NB4 (cell line): Measurements from ENCODE around the gene DUSP5.
A peak's percentile ranks its signal among the peaks of the same experiment; 100 is the strongest.
"Not testable (repeated sequence)": the region's sequence is repeated elsewhere in the genome, so short reads cannot be mapped to it uniquely, and the experiment has no call there.

Source experiments
- DNase-seq: peaks from one replicate; pipeline ENCODE4 v3.0.0; 2010; ENCODE audit warnings: low read depth
- H3K4me3 ChIP-seq: one replicate; pipeline ENCODE4 v1.5.1; 2011; ENCODE audit warnings: mild to moderate bottlenecking, low read depth, low read length, moderate library complexity
- MYC ChIP-seq: IDR thresholded peaks from 2 replicates; pipeline ENCODE4 v1.6.1; 2011; ENCODE audit warnings: low read depth, low read length
- POLR2A ChIP-seq: IDR thresholded peaks from 2 replicates; pipeline ENCODE4 v1.6.1; 2011; ENCODE audit warnings: mild to moderate bottlenecking; ENCODE audit not compliant: insufficient read length; ENCODE audit errors: extremely low read depth
- TF ChIP-seq, protein P1 (sequence below): IDR thresholded peaks from one replicate; pipeline ENCODE4 v1.5.1; 2012; ENCODE audit warnings: low read depth, low read length
- TF ChIP-seq, protein P2 (sequence below): IDR thresholded peaks from 2 replicates; pipeline ENCODE4 v1.6.1; 2011; ENCODE audit warnings: low read depth, low read length

DUSP5 gene

DNA sequence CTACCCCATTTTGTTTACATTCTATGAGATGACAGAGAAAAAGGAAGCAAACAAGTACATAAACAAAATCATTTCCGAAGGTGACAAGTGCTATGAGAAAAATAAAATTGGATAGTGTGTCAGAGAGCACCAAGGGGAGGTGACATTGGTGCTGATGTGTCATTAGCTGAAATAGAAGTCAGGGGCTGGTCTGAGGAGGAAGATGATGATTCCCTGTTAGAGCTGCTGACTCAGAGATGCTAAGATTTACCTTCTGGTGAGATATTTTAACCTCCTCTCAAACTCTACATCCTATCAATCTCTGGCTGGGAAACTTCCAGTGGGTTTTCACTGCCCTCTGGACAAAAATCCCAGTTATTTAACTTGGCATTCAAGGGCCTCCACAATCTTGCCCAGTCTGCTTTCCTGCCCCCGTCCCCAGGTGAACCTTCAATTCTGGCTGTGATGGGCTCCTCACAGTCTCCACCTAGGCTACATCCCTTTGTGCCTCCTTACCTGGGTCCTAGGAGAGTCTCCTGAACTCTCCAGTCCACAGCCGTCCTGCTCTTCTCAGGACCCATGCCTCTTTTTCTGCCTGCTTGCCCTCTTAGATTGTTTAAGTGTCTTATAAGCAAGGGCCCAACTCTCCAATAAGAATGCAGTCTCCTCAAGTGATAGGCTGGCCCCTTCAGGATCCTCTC, 26.6 kb downstream of the DUSP5 start:
- no peak for TF ChIP-seq POLR2A
- TF ChIP-seq, protein P1, sequence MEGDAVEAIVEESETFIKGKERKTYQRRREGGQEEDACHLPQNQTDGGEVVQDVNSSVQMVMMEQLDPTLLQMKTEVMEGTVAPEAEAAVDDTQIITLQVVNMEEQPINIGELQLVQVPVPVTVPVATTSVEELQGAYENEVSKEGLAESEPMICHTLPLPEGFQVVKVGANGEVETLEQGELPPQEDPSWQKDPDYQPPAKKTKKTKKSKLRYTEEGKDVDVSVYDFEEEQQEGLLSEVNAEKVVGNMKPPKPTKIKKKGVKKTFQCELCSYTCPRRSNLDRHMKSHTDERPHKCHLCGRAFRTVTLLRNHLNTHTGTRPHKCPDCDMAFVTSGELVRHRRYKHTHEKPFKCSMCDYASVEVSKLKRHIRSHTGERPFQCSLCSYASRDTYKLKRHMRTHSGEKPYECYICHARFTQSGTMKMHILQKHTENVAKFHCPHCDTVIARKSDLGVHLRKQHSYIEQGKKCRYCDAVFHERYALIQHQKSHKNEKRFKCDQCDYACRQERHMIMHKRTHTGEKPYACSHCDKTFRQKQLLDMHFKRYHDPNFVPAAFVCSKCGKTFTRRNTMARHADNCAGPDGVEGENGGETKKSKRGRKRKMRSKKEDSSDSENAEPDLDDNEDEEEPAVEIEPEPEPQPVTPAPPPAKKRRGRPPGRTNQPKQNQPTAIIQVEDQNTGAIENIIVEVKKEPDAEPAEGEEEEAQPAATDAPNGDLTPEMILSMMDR, result no peak
- TF ChIP-seq MYC, result no peak
- TF ChIP-seq, protein P2, sequence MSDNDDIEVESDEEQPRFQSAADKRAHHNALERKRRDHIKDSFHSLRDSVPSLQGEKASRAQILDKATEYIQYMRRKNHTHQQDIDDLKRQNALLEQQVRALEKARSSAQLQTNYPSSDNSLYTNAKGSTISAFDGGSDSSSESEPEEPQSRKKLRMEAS, result no peak
- no peak for DNase-seq
- no peak overlapping the region for H3K4me3 ChIP-seq

DNA sequence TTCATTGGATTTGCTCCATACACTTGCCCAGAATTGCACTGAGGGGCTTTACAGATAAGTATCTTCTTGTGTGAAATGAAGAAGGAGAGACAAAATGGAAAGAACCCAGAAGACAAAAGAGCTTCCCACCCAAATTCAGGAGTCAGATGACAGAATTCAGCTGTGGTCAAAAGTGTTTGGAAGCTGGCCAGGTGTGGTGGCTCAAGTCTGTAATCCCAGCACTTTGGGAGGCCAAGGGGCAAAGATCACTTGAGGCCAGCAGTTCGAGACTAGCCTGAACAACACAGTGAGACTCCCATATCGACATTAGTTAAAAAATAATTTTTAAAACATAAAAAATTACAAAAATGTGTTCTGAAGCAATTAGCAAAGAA, 27.1 kb downstream of the DUSP5 start:
- TF ChIP-seq, protein P2, result no peak
- TF ChIP-seq, protein P1, result no peak
- TF ChIP-seq POLR2A, result no peak
- no peak for TF ChIP-seq MYC
- H3K4me3 ChIP-seq, result no peak overlapping the region
- DNase-seq, result no peak

DNA sequence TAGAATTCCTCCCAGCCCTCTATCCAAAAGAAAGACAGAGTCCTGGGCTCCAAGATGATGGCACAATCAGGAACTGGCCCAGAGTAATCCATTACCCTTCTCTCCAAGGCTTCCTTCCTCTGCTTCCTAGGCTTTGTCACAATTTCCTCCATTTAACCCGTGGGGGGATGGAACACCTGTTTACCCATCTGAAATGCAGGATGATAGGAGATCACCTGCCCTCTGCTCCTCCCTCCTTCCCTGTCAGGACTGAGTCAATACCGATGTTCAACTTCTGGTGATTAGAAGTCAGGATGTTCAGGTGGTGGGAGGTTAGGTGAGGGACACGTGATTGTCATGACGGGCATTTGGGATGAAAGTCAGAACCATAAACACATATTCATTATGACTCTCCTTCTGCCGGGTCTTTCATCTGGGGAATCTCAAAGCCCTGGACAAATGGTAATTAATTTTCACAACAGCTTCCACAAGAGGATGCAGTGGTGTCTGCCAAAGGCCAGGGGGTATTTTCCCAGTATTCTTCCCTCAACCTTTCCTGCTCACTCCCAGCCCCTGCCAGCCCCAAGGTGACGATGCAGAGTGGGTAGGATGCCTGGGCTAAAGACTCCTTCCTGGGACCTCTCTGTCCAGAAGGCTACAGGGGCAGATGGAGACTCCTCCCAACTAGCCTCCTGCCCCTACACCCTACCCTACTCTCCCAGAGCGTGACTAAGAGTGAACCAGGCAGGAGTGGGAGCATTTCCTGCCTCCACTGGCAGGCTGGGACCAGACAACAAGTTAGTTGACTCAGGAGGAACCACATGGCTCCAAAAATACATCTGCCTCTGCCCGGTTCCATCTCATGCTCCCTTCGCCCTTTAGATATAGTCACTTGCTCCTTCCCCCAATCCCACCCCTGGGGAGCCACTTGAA, 27.9 kb downstream of the DUSP5 start:
- peak; percentile 41 for DNase-seq
- H3K4me3 ChIP-seq, result no peak overlapping the region
- TF ChIP-seq MYC (no peak), POLR2A (no peak)
- TF ChIP-seq, protein P1, result no peak
- TF ChIP-seq, protein P2, result no peak

DNA sequence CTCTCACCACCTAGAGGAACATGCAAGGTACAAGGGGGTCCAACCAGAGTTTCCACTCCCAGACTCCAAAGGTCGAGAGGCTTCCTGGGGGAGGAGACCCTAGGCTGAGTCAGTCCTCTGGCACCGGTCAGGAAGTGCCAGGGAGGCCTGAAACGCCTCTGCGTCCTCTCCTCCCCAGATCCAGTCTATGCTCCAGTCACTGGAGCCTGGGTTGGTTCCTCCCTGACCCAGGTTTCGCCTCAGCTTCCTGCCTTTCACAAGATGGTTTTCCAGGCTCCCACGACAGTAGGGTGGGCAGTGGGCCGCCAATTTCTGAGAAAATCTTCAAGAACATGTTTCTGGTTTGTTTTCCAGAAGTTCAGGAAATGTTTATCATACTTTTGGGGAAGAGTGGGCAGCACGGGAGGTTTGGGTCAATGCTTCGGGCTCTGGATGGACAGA, 30.0 kb downstream of the DUSP5 start:
- no peak for DNase-seq
- TF ChIP-seq POLR2A (no peak), MYC (no peak)
- TF ChIP-seq, protein P2, result no peak
- TF ChIP-seq, protein P1, result no peak
- no peak overlapping the region for H3K4me3 ChIP-seq

DNA sequence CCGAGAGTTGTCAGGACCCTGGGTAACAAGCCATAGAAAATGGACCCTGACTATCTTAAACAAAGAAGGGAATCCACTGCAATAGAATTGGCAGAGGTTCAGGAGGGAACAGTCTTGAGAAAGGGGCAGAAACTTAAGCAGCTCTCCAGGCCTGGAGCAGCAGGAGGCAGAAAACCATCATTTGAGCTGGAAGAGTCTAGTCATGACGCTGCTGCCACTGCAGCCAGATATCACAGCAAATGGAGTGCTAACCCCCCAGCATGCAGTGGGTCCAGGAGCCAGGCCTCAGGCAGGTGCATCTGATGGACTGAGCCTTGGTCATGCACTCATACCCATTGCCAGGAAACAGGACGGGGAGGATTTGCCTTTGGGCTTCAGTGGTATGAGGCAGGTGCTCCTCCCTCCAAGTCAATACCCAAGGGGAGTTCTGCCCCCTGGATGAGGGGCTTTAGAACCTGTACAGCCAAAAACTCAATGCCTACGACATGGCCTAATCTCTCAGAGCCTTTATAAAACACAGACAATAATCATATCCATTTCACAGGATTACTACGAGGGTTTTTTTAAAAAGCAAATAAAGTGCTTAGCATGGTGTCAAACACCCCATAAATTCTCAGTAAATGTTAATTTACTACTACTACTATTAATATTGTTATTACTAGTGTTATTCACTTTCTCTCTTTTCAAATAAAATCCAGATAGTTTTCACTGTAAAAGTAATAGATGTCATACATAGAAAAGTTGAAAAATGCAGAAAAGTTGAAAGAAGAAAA, 30.7 kb downstream of the DUSP5 start:
- H3K4me3 ChIP-seq, result no peak overlapping the region
- TF ChIP-seq MYC, result no peak
- no peak for DNase-seq

DNA sequence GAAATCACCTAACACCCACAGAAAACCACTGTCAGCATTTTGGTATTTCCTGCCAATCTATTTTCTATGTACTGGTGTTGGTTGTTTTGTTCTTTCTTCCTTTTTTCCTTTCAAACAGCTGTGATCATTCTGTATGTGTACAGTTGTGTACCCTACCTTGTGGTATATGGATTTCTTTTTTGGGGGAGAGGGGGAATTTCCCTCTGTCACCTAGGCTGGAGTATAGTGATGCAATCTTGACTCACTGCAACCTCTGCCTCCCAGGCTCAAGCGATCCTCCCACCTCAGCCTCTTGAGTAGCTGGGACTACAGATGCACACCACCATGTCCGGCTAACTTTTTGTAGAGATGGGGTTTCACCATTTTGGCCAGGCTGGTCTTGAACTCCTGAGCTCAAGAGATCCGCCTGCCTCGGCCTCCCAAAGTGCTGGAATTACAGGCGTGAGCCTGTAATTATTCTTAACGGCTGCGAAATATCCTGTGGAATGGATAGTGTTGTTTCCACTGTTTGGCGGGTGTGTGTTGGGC, 31.4 kb downstream of the DUSP5 start:
- DNase-seq, H3K4me3 ChIP-seq: not testable (repeated sequence)
